ENCODE data around the gene NFATC2. TPM values are rescaled to one million over a fixed set of nuclear protein-coding genes. Genes with fewer than 3 reads are reported as not detected.

The NFATC2 gene
- polyA plus RNA-seq, 3 donors = 1.6 to 2.3 (median 1.6) TPM

GRCh38 chr20:51417250-51418136 is 125.0 kb downstream of the NFATC2 start:
- DNase-seq (ENCODE audit: extremely low read depth in 1 of 11, low read depth in 9 of 11, low spot score in 4 of 11) = no peak

- no peak for DNase-seq (ENCODE audit: extremely low read depth in 1 of 11, low read depth in 9 of 11, low spot score in 4 of 11)
These were observed 125.8 kb downstream of the NFATC2 start for GRCh38 chr20:51416532-51417249.

GRCh38 chr20:51413857-51414256 is 128.7 kb downstream of the NFATC2 start:
- no peak for DNase-seq (ENCODE audit: extremely low read depth in 1 of 11, low read depth in 9 of 11, low spot score in 4 of 11)

GRCh38 chr20:51412951-51413481 is 129.5 kb downstream of the NFATC2 start:
- DNase-seq (ENCODE audit: extremely low read depth in 1 of 11, low read depth in 9 of 11, low spot score in 4 of 11) = no peak

GRCh38 chr20:51412333-51412871 is 130.1 kb downstream of the NFATC2 start:
- DNase-seq (ENCODE audit: extremely low read depth in 1 of 11, low read depth in 9 of 11, low spot score in 4 of 11) = no peak

- no peak for DNase-seq (ENCODE audit: extremely low read depth in 1 of 11, low read depth in 9 of 11, low spot score in 4 of 11)
These were observed 130.6 kb downstream of the NFATC2 start for GRCh38 chr20:51411870-51412269.

- no peak for DNase-seq (ENCODE audit: extremely low read depth in 1 of 11, low read depth in 9 of 11, low spot score in 4 of 11)
These were observed 131.8 kb downstream of the NFATC2 start for GRCh38 chr20:51410586-51411325.

- DNase-seq (ENCODE audit: extremely low read depth in 1 of 11, low read depth in 9 of 11, low spot score in 4 of 11) = no peak
These were observed 133.2 kb downstream of the NFATC2 start for GRCh38 chr20:51409192-51409880.

- DNase-seq (ENCODE audit: extremely low read depth in 1 of 11, low read depth in 9 of 11, low spot score in 4 of 11) = no peak
These were observed 138.0 kb downstream of the NFATC2 start for GRCh38 chr20:51404297-51405060.

- no peak for DNase-seq (ENCODE audit: extremely low read depth in 1 of 11, low read depth in 9 of 11, low spot score in 4 of 11)
These were observed 138.9 kb downstream of the NFATC2 start for GRCh38 chr20:51403466-51404220.

- no peak for DNase-seq (ENCODE audit: extremely low read depth in 1 of 11, low read depth in 9 of 11, low spot score in 4 of 11)
These were observed 140.3 kb downstream of the NFATC2 start for GRCh38 chr20:51402201-51402600.

GRCh38 chr20:51401496-51401895 is 141.0 kb downstream of the NFATC2 start:
- no peak for DNase-seq (ENCODE audit: extremely low read depth in 1 of 11, low read depth in 9 of 11, low spot score in 4 of 11)

- no peak for DNase-seq (ENCODE audit: extremely low read depth in 1 of 11, low read depth in 9 of 11, low spot score in 4 of 11)
These were observed 142.2 kb downstream of the NFATC2 start for GRCh38 chr20:51400051-51400926.

- DNase-seq (ENCODE audit: extremely low read depth in 1 of 11, low read depth in 9 of 11, low spot score in 4 of 11) = no peak
These were observed 143.3 kb downstream of the NFATC2 start for GRCh38 chr20:51399006-51399890.

GRCh38 chr20:51398552-51398951 is 144.0 kb downstream of the NFATC2 start:
- DNase-seq (ENCODE audit: extremely low read depth in 1 of 11, low read depth in 9 of 11, low spot score in 4 of 11) = no peak
